Uterus (tissue), 2 donors: ENCODE results near the gene TOPBP1.
"Not testable (repeated sequence)": the region's sequence is repeated elsewhere in the genome, so short reads cannot be mapped to it uniquely, and the experiment has no call there.

Source experiments
- POLR2A ChIP-seq, 2 donors: fragments of 450-650 bp; IDR thresholded peaks; one replicate each; pipeline ENCODE4 v1.6.1; 2016; ENCODE audit warnings: antibody characterized with exemption in 2 of 2, mild to moderate bottlenecking in 1 of 2, moderate library complexity in 1 of 2
- TF ChIP-seq, protein P1 (sequence below), 4 experiments: fragments of 200-600 bp in 2 of 4; fragments of 450-650 bp in 2 of 4; sonication (generic) in 2 of 4; IDR thresholded peaks; one replicate each; pipeline ENCODE4 v1.5.1; 2016 to 2019; ENCODE audit warnings: antibody characterized with exemption in 4 of 4, mild to moderate bottlenecking in 2 of 4, moderate library complexity in 1 of 4

GRCh38 chr3:133665188-133665587, 3.4 kb upstream of the TOPBP1 start:
- TF ChIP-seq, protein P1, sequence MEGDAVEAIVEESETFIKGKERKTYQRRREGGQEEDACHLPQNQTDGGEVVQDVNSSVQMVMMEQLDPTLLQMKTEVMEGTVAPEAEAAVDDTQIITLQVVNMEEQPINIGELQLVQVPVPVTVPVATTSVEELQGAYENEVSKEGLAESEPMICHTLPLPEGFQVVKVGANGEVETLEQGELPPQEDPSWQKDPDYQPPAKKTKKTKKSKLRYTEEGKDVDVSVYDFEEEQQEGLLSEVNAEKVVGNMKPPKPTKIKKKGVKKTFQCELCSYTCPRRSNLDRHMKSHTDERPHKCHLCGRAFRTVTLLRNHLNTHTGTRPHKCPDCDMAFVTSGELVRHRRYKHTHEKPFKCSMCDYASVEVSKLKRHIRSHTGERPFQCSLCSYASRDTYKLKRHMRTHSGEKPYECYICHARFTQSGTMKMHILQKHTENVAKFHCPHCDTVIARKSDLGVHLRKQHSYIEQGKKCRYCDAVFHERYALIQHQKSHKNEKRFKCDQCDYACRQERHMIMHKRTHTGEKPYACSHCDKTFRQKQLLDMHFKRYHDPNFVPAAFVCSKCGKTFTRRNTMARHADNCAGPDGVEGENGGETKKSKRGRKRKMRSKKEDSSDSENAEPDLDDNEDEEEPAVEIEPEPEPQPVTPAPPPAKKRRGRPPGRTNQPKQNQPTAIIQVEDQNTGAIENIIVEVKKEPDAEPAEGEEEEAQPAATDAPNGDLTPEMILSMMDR (IDR thresholded peaks at IDR 0.05), result not testable (repeated sequence)
- not testable (repeated sequence) for TF ChIP-seq POLR2A (IDR thresholded peaks at IDR 0.05)
